Keratinocyte (primary cell): ENCODE measurements around the gene CDK14.

Experiments
- CTCF ChIP-seq, 3 experiments: IDR thresholded peaks in 1 of 3; conservative IDR thresholded peaks in 1 of 3; optimal IDR thresholded peaks in 1 of 3; 2 replicates in 2 of 3; 3 replicates in 1 of 3; pipeline versions ENCODE3 to v1.5.1; 2011; ENCODE audit warnings: low read length in 3 of 3, mild to moderate bottlenecking in 3 of 3, moderate library complexity in 2 of 3, control low read depth in 1 of 3, inconsistent platforms in 1 of 3; ENCODE audit not compliant: insufficient read depth in 2 of 3; ENCODE audit errors: extremely low read depth in 1 of 3
- EZH2 ChIP-seq: IDR thresholded peaks from one replicate; pipeline ENCODE4 v1.6.1; 2012; ENCODE audit warnings: inconsistent platforms, mild to moderate bottlenecking, low read length, moderate library complexity

- no peak for TF ChIP-seq CTCF (optimal IDR thresholded peaks at IDR 0.05 in 1 of 3, IDR thresholded peaks at IDR 0.05 in 1 of 3, conservative IDR thresholded peaks at IDR 0.05 in 1 of 3; ENCODE audit: extremely low read depth in 1 of 3, insufficient read depth in 2 of 3, low read length in 3 of 3)
- no peak for TF ChIP-seq EZH2
These were observed 507.2 kb downstream of the CDK14 start for GRCh38 chr7:91103363-91103762.
